ENCODE data around the gene PKNOX2.

PKNOX2 gene

DNA sequence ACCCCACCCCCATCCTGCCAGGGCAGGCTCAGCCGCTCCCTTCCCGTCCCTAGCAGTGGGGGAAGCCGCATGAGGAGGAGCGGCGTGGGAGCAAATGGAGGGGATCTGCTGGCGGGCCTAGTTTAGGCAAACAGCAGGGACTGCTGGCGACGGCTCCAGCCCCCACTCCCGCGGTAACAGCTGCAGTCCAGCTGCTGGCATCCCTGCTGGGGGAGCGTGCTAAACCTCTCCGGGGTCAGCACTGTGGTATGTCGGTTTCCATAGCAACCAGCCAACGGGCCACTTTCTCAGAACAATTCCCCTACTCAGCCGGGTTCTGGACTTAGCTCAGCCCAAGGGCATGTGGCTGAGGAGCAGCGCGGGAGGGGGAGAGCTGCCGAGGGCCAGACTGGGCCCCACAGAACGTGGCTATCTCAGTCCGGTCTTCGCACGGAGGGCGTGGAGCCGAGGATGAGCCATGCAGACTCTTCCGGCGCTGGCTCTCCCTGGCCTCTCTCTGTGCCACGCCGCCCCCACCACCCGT lies 98.8 kb downstream of the PKNOX2 start:
- peak; percentile 99 for DNase-seq (ENCODE audit: low read depth)
- TF ChIP-seq, protein P1, sequence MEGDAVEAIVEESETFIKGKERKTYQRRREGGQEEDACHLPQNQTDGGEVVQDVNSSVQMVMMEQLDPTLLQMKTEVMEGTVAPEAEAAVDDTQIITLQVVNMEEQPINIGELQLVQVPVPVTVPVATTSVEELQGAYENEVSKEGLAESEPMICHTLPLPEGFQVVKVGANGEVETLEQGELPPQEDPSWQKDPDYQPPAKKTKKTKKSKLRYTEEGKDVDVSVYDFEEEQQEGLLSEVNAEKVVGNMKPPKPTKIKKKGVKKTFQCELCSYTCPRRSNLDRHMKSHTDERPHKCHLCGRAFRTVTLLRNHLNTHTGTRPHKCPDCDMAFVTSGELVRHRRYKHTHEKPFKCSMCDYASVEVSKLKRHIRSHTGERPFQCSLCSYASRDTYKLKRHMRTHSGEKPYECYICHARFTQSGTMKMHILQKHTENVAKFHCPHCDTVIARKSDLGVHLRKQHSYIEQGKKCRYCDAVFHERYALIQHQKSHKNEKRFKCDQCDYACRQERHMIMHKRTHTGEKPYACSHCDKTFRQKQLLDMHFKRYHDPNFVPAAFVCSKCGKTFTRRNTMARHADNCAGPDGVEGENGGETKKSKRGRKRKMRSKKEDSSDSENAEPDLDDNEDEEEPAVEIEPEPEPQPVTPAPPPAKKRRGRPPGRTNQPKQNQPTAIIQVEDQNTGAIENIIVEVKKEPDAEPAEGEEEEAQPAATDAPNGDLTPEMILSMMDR (IDR thresholded peaks at IDR 0.05; ENCODE audit: low read length, missing control alignments), result no peak
- H3K4me3 ChIP-seq (replicated peaks; ENCODE audit: low read depth, low read length), result no peak overlapping the region

- H3K4me3 ChIP-seq (replicated peaks; ENCODE audit: low read depth, low read length), result no peak overlapping the region
- no peak for DNase-seq (ENCODE audit: low read depth)
These were observed 99.8 kb downstream of the PKNOX2 start for GRCh38 chr11:125264100-125265022.

DNA sequence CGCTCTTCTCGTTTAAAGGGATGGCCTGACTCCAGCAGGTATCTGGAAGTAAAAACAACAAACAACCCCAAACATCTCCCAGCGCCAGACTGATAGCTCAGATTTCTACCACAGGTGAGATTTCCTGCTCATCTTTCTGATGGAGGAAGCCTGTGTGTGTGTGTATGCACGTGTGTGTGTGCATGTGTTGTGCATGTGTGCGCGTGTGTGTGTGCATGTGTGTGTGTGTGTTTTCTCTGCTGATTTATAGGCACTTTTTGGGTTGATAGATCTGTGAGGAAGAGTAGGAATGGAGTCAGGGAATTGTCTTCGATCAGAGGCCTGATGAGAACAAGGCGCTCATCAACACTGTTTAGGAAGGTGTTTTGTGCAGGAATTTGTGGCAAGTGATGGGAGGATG lies 103.0 kb downstream of the PKNOX2 start:
- TF ChIP-seq, protein P1 (IDR thresholded peaks at IDR 0.05; ENCODE audit: low read length, missing control alignments), result no peak
- DNase-seq (ENCODE audit: low read depth), result no peak
- no peak overlapping the region for H3K4me3 ChIP-seq (replicated peaks; ENCODE audit: low read depth, low read length)

More at GRCh38 chr11:125264100-125265022, 99.8 kb downstream of the PKNOX2 start:
- TF ChIP-seq, protein P1 (IDR thresholded peaks at IDR 0.05; ENCODE audit: low read length, missing control alignments), result no peak

- DNase-seq (ENCODE audit: low read depth), result no peak
- TF ChIP-seq, protein P1 (IDR thresholded peaks at IDR 0.05; ENCODE audit: low read length, missing control alignments), result no peak
- H3K4me3 ChIP-seq (replicated peaks; ENCODE audit: low read depth, low read length), result no peak overlapping the region
These were observed 104.1 kb downstream of the PKNOX2 start for GRCh38 chr11:125268611-125269010.

DNA sequence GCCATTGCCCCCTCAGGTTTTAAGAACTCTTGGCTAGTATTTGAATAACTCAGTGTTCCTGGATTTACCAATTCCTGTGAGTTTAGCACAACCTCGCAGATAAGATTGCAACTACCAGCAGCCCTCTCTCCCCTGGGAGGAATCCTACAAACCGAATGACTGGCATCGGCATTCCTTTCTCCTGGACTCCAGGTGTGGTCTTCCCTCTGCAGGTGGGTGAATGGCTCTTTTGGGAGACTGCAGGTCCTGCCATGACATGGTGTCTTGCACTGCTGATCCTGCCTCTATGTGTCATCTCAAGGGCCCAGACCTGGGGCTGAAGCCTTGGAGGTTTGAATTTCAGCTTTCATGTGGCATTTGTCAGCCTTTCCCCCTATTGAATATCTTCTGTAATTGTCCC lies 105.6 kb downstream of the PKNOX2 start:
- TF ChIP-seq, protein P1 (IDR thresholded peaks at IDR 0.05; ENCODE audit: low read length, missing control alignments), result no peak
- no peak overlapping the region for H3K4me3 ChIP-seq (replicated peaks; ENCODE audit: low read depth, low read length)
- DNase-seq (ENCODE audit: low read depth), result no peak

- no peak for DNase-seq (ENCODE audit: low read depth)
- no peak overlapping the region for H3K4me3 ChIP-seq (replicated peaks; ENCODE audit: low read depth, low read length)
- TF ChIP-seq, protein P1 (IDR thresholded peaks at IDR 0.05; ENCODE audit: low read length, missing control alignments), result no peak
These were observed 106.2 kb downstream of the PKNOX2 start for GRCh38 chr11:125270711-125271110.

All from fibroblast of pulmonary artery (primary cell).